H1 (cell line): ENCODE measurements around the gene VWF. TPM values are rescaled to one million over a fixed set of nuclear protein-coding genes. Genes with fewer than 3 reads are reported as not detected.

Source experiments
- CTCF ChIA-PET: fragments of 300-600 bp; sonication (Branson Sonifier 250); formaldehyde crosslinking; loops from one replicate; lab custom pipeline; 2021; ENCODE audit not compliant: partially characterized antibody; lab: Charles Lee
- POLR2A ChIA-PET: fragments of 300-600 bp; sonication (Branson Sonifier 250); formaldehyde crosslinking; loops from one replicate; lab custom pipeline; 2021; ENCODE audit warnings: inconsistent platforms; ENCODE audit not compliant: partially characterized antibody; lab: Charles Lee
- DNase-seq, 2 experiments: peaks; one replicate each; pipeline versions ENCODE4 v3.0.0 to v3.0.0-alpha.2; 2010 to 2022; ENCODE audit warnings: low spot score in 2 of 2, low read depth in 1 of 2, mixed read lengths in 1 of 2
- FAIRE-seq: peaks from 2 replicates; lab custom pipeline; 2011; peaks lifted over from hg19 to GRCh38; lab: Jason Lieb, UNC
- H2AFZ ChIP-seq: 2 replicates; pipeline ENCODE4 v1.8.1; 2012; ENCODE audit warnings: low read length, inconsistent platforms
- H2AK5ac ChIP-seq: 2 replicates; pipeline ENCODE4 v1.6.1; 2013; ENCODE audit warnings: low read depth, low read length
- H2BK120ac ChIP-seq: replicated peaks from 2 replicates; pipeline ENCODE3; 2013; ENCODE audit warnings: low read depth, low read length, inconsistent platforms
- H2BK12ac ChIP-seq: 2 replicates; pipeline ENCODE4 v1.6.1; 2013; ENCODE audit warnings: low read depth, low read length
- H2BK15ac ChIP-seq: 2 replicates; pipeline ENCODE4 v1.6.1; 2013; ENCODE audit warnings: low read length
- H2BK20ac ChIP-seq: 2 replicates; pipeline ENCODE4 v1.6.1; 2013; ENCODE audit warnings: low read length
- H2BK5ac ChIP-seq: 2 replicates; pipeline ENCODE4 v1.6.1; 2013; ENCODE audit warnings: low read depth, low read length
- H3K14ac ChIP-seq: 2 replicates; pipeline ENCODE4 v1.6.1; 2013; ENCODE audit warnings: inconsistent platforms; ENCODE audit not compliant: insufficient read length
- H3K18ac ChIP-seq: 2 replicates; pipeline ENCODE4 v1.6.1; 2013; ENCODE audit warnings: low read length; ENCODE audit errors: extremely low read depth
- H3K23ac ChIP-seq: 2 replicates; pipeline ENCODE4 v1.6.1; 2013; ENCODE audit warnings: inconsistent platforms; ENCODE audit not compliant: insufficient read length
- H3K23me2 ChIP-seq: 2 replicates; pipeline ENCODE4 v1.6.1; 2013; ENCODE audit warnings: low read depth, low read length
- H3K27ac ChIP-seq: 2 replicates; pipeline ENCODE4 v1.6.1; 2011; ENCODE audit warnings: low read depth, low read length, inconsistent platforms
- H3K27me3 ChIP-seq, 4 experiments: replicated peaks in 1 of 4; 1 replicate in 1 of 4; 2 replicates in 3 of 4; pipeline versions ENCODE4 v1.6.1 to v1.8.1; 2011 to 2013; ENCODE audit warnings: low read length in 3 of 4, mild to moderate bottlenecking in 3 of 4, inconsistent platforms in 2 of 4, mixed read lengths in 2 of 4, moderate library complexity in 1 of 4; ENCODE audit not compliant: control insufficient read depth in 3 of 4, insufficient read depth in 3 of 4; ENCODE audit errors: extremely low read depth in 1 of 4
- H3K36me3 ChIP-seq, 4 experiments: 2 replicates each; pipeline versions ENCODE4 v1.6.1 to v1.8.1; 2011 to 2013; ENCODE audit warnings: mild to moderate bottlenecking in 4 of 4, low read length in 3 of 4, moderate library complexity in 2 of 4, control low read depth in 1 of 4, inconsistent platforms in 1 of 4; ENCODE audit not compliant: insufficient read depth in 4 of 4, control insufficient read depth in 2 of 4
- H3K4ac ChIP-seq: replicated peaks from 2 replicates; pipeline ENCODE3; 2013; ENCODE audit warnings: low read length, low read depth, mixed read lengths, inconsistent platforms; ENCODE audit not compliant: insufficient read length
- H3K4me1 ChIP-seq, 4 experiments: replicated peaks in 1 of 4; 1 replicate in 1 of 4; 2 replicates in 3 of 4; pipeline versions ENCODE4 v1.6.1 to v1.8.1; 2011 to 2013; ENCODE audit warnings: low read length in 3 of 4, inconsistent platforms in 2 of 4, mixed read lengths in 1 of 4; ENCODE audit not compliant: insufficient read depth in 4 of 4, control insufficient read depth in 3 of 4
- H3K4me2 ChIP-seq, 2 experiments: 2 replicates each; pipeline versions ENCODE4 v1.6.1 to v1.8.1; 2011 to 2013; ENCODE audit warnings: low read depth in 2 of 2, low read length in 2 of 2, control low read depth in 1 of 2, inconsistent platforms in 1 of 2, mild to moderate bottlenecking in 1 of 2; ENCODE audit not compliant: insufficient read depth in 1 of 2
- H3K4me3 ChIP-seq, 4 experiments: fragments of 200-600, 300-600 bp in 1 of 4; sonication (generic), shearing (Covaris generic), sonication (Bioruptor Twin) in 1 of 4; 2 replicates each; pipeline versions ENCODE4 v1.5.1 to v1.8.1; 2011 to 2016; ENCODE audit warnings: low read length in 4 of 4, low read depth in 3 of 4, control low read depth in 2 of 4, inconsistent platforms in 2 of 4, mild to moderate bottlenecking in 2 of 4, mixed read lengths in 1 of 4, moderate library complexity in 1 of 4; ENCODE audit not compliant: insufficient read depth in 2 of 4; ENCODE audit errors: extremely low read depth in 1 of 4
- H3K56ac ChIP-seq: replicated peaks from 2 replicates; pipeline ENCODE3; 2013; ENCODE audit warnings: low read depth, mild to moderate bottlenecking, mixed read lengths, low read length, inconsistent platforms; ENCODE audit not compliant: insufficient read length
- H3K79me1 ChIP-seq: 2 replicates; pipeline ENCODE4 v1.6.1; 2013; ENCODE audit warnings: low read depth, low read length, control low read depth
- H3K79me2 ChIP-seq, 2 experiments: 2 replicates each; pipeline versions ENCODE4 v1.6.1 to v1.8.1; 2012 to 2013; ENCODE audit warnings: low read length in 2 of 2, mild to moderate bottlenecking in 2 of 2, inconsistent platforms in 1 of 2; ENCODE audit not compliant: insufficient read depth in 2 of 2, control insufficient read depth in 1 of 2
- H3K9ac ChIP-seq, 4 experiments: replicated peaks in 1 of 4; 1 replicate in 1 of 4; 2 replicates in 3 of 4; pipeline versions ENCODE4 v1.6.1 to v1.8.1; 2011 to 2013; ENCODE audit warnings: low read depth in 3 of 4, low read length in 3 of 4, control low read depth in 2 of 4, mild to moderate bottlenecking in 2 of 4, moderate library complexity in 2 of 4, inconsistent platforms in 1 of 4; ENCODE audit errors: extremely low read depth in 1 of 4
- H3K9me3 ChIP-seq, 2 experiments: 2 replicates each; pipeline versions ENCODE4 v1.6.1 to v1.8.1; 2012 to 2013; ENCODE audit warnings: mild to moderate bottlenecking in 2 of 2, moderate library complexity in 2 of 2, control low read depth in 1 of 2, inconsistent platforms in 1 of 2, low read depth in 1 of 2, low read length in 1 of 2, mixed read lengths in 1 of 2; ENCODE audit not compliant: insufficient read depth in 2 of 2
- H4K20me1 ChIP-seq, 2 experiments: replicated peaks in 1 of 2; 2 replicates each; pipeline versions ENCODE3 to v1.8.1; 2011 to 2013; ENCODE audit warnings: inconsistent platforms in 2 of 2, low read length in 2 of 2, mild to moderate bottlenecking in 1 of 2; ENCODE audit not compliant: insufficient read depth in 2 of 2, control insufficient read depth in 1 of 2
- H4K5ac ChIP-seq: 2 replicates; pipeline ENCODE4 v1.6.1; 2013; ENCODE audit warnings: low read length, low read depth, mixed read lengths, inconsistent platforms; ENCODE audit not compliant: insufficient read length
- H4K8ac ChIP-seq: 2 replicates; pipeline ENCODE4 v1.8.0; 2013; ENCODE audit warnings: mild to moderate bottlenecking, moderate library complexity, low read length, inconsistent platforms; ENCODE audit not compliant: insufficient read depth; ENCODE audit errors: extremely low read depth
- H4K91ac ChIP-seq: replicated peaks from 2 replicates; pipeline ENCODE3; 2013; ENCODE audit warnings: low read length, mixed read lengths, inconsistent platforms; ENCODE audit not compliant: insufficient read length
- RBBP5 ChIP-seq: IDR thresholded peaks from 2 replicates; pipeline ENCODE4 v1.7.1; 2012; ENCODE audit warnings: low read depth, mild to moderate bottlenecking, inconsistent platforms, low read length, moderate library complexity, borderline replicate concordance
- SIX5 ChIP-seq: IDR thresholded peaks from 2 replicates; pipeline ENCODE4 v1.6.1; 2011; ENCODE audit warnings: mild to moderate bottlenecking, low read depth, low read length
- TAF7 ChIP-seq: optimal IDR thresholded peaks from 2 replicates; pipeline ENCODE3; 2011; ENCODE audit warnings: low read depth, mild to moderate bottlenecking, inconsistent platforms, low read length, moderate library complexity, borderline replicate concordance
- whole genome bisulfite sequencing, 2 experiments: shearing (Covaris generic) in 1 of 2; methylation state at CpG; one replicate each; pipeline versions ENCODE4 v1.1.6 to v1.1.7; 2013 to 2015; ENCODE audit warnings: low lambda C conversion rate in 2 of 2, mixed read lengths in 2 of 2, inconsistent platforms in 1 of 2, low coverage in 1 of 2, missing lambda C conversion rate in 1 of 2; ENCODE audit not compliant: insufficient replicate concordance in 2 of 2, insufficient coverage in 1 of 2, insufficient read length in 1 of 2; ENCODE audit errors: extremely low coverage in 1 of 2, missing lambda C conversion rate in 1 of 2; 5-methylcytosine and 5-hydroxymethylcytosine counted together
- polyA plus RNA-seq, 7 experiments: library from polyadenylated mRNA; depleted of rRNA in 3 of 7; stranded (reverse) in 5 of 7; unstranded in 2 of 7; fragments of >200 nt in 5 of 7; fragments of 200-250 nt in 2 of 7; gene quantifications; 1 replicate in 5 of 7; 2 replicates in 1 of 7; 4 replicates in 1 of 7; pipeline versions ENCODE4 v1.2.1 to v1.2.3, GENCODE V29; 2011 to 2013; ENCODE audit warnings: missing spikeins in 2 of 7, mixed read lengths in 2 of 7
- total RNA-seq: library from RNA; stranded (reverse); fragmentation: NEBNext Ultra II Directional; extraction: Animal tissue kit (Norgen Biotek cat#: 25700); gene quantifications from 2 replicates; pipeline ENCODE4 v1.2.1, GENCODE V29; 2021
- TF ChIP-seq, protein P1 (sequence below): IDR thresholded peaks from 2 replicates; pipeline ENCODE4 v1.6.1; 2012; ENCODE audit warnings: inconsistent platforms

Gene VWF
- total and polyA plus RNA-seq, 2 of the 8 experiments (the other 6 are each of a cell fraction or from before 2014, with no cell fraction given), result 0.39 to 0.60 TPM

DNA sequence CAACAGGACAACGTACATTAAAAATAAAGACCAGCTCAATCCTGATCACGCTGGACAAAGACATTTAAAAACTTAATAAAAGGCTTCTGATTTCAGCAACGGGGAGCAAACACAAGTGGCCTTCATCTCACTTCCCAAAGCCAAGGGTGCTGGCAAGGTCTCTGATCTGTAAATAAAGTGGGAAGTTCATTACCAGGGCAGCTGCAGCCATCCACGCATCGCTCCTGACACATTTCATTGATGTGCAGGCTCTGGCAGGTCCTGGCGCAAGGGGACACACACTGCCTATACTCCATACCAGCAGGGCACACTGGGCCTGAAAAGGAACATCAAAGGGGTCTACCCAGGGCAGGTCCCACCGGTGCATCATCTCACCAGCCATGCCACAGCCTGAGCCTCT is 51.0 kb downstream of the VWF start:
- H4K5ac ChIP-seq, result no peak overlapping the region
- no peak for FAIRE-seq
- no peak overlapping the region for H2BK15ac ChIP-seq
- H3K18ac ChIP-seq, result no peak overlapping the region
- H2BK20ac ChIP-seq, result peak overlapping the region; percentile 4; the same call in 1 of the 2 replicates
- H3K4ac ChIP-seq, result no peak overlapping the region
- no peak overlapping the region for H2BK12ac ChIP-seq
- CTCF ChIA-PET, result interaction anchor here (0.8 to 12.1 kb wide), 12 partner anchors 10 to 253 kb away, joined by 3 to 130 read pairs (median 4); no protein-coding TSS in a partner anchor
- no peaks in the 10 kb centered on the region for H3K36me3 ChIP-seq
- H4K20me1 ChIP-seq, result no peaks in the 10 kb centered on the region
- H3K4me2 ChIP-seq, result no peak overlapping the region
- no peak overlapping the region for H3K9ac ChIP-seq
- H2AFZ ChIP-seq, result no peak overlapping the region
- H2AK5ac ChIP-seq, result no peak overlapping the region
- no peak overlapping the region for H2BK120ac ChIP-seq
- H4K8ac ChIP-seq, result no peak overlapping the region
- no peak overlapping the region for H3K14ac ChIP-seq
- no peak overlapping the region for H3K56ac ChIP-seq
- 93% methylated on average over 7 of the region's 7 CpGs; no CpG with 5 or more reads in 1 of the 2 experiments for WGBS, 2 experiments
- H3K27me3 ChIP-seq, result no peaks in the 10 kb centered on the region
- no peak for DNase-seq
- H3K79me2 ChIP-seq, result no peaks in the 10 kb centered on the region
- H2BK5ac ChIP-seq, result no peak overlapping the region
- peaks cover 0 to 13% (median 7%) of the 10 kb centered on the region in 4 experiments; a peak in 4 of 7 replicates for H3K4me1 ChIP-seq
- no peak overlapping the region for H4K91ac ChIP-seq
- no peaks in the 10 kb centered on the region for H3K79me1 ChIP-seq
- no peaks in the 10 kb centered on the region for H3K9me3 ChIP-seq
- H3K27ac ChIP-seq, result no peak overlapping the region
- H3K23ac ChIP-seq, result no peak overlapping the region
- POLR2A ChIA-PET, result interaction anchor here (0.5 to 4.3 kb wide), 3 partner anchors 11 to 214 kb away, joined by 3 to 18 read pairs (median 4); no protein-coding TSS in a partner anchor
- no peak overlapping the region for H3K4me3 ChIP-seq
- no peaks in the 10 kb centered on the region for H3K23me2 ChIP-seq
- TF ChIP-seq, protein P1, sequence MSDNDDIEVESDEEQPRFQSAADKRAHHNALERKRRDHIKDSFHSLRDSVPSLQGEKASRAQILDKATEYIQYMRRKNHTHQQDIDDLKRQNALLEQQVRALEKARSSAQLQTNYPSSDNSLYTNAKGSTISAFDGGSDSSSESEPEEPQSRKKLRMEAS, result no peak
- TF ChIP-seq TAF7 (no peak), RBBP5 (no peak), SIX5 (no peak)
